Loucy (cell line): Measurements from ENCODE around the gene MDFI.

Source experiments
- H2AFZ ChIP-seq: fragments of 200-600 bp; sonication (generic); 2 replicates; pipeline ENCODE4 v1.6.0; 2016; ENCODE audit warnings: antibody characterized with exemption, mild to moderate bottlenecking, low read length, moderate library complexity
- H3F3A ChIP-seq: fragments of 200-600 bp; 2 replicates; pipeline ENCODE4 v1.6.0; 2016; ENCODE audit warnings: antibody characterized with exemption, low read depth, mild to moderate bottlenecking
- H3K27me3 ChIP-seq: fragments of 200-600 bp; sonication (generic); 2 replicates; pipeline ENCODE4 v1.6.1; 2014; ENCODE audit warnings: low read length, mild to moderate bottlenecking; ENCODE audit not compliant: insufficient read depth, poor library complexity, severe bottlenecking
- H3K36me3 ChIP-seq: fragments of 200-600 bp; sonication (generic); 2 replicates; pipeline ENCODE4 v1.6.1; 2016; ENCODE audit warnings: low read length; ENCODE audit not compliant: insufficient read depth
- H3K4me1 ChIP-seq: fragments of 200-600 bp; sonication (generic); 2 replicates; pipeline ENCODE4 v1.5.1; 2014; ENCODE audit warnings: low read length, mild to moderate bottlenecking; ENCODE audit not compliant: insufficient read depth, poor library complexity, severe bottlenecking
- H3K4me2 ChIP-seq: fragments of 200-600 bp; sonication (generic); 2 replicates; pipeline ENCODE4 v1.6.0; 2014; ENCODE audit warnings: antibody characterized with exemption, low read length, low read depth, mild to moderate bottlenecking; ENCODE audit not compliant: poor library complexity, severe bottlenecking
- H3K4me3 ChIP-seq: fragments of 200-600 bp; sonication (generic); 2 replicates; pipeline ENCODE4 v1.5.1; 2014; ENCODE audit warnings: low read length, mild to moderate bottlenecking, mixed read lengths; ENCODE audit not compliant: poor library complexity, severe bottlenecking
- H3K79me2 ChIP-seq: fragments of 200-600 bp; sonication (generic); 2 replicates; pipeline ENCODE4 v1.6.1; 2014; ENCODE audit warnings: low read length; ENCODE audit not compliant: insufficient read depth
- H3K9ac ChIP-seq: fragments of 200-600 bp; sonication (generic); 2 replicates; pipeline ENCODE4 v1.6.0; 2014; ENCODE audit warnings: mild to moderate bottlenecking, low read depth, low read length, moderate library complexity; ENCODE audit not compliant: poor library complexity, severe bottlenecking
- H3K9me2 ChIP-seq: fragments of 200-600 bp; sonication (generic); replicated peaks from 2 replicates; pipeline ENCODE4 v1.6.1; 2016; ENCODE audit warnings: low read depth, low read length, mixed read lengths
- H3K9me3 ChIP-seq: fragments of 200-600 bp; sonication (generic); 2 replicates; pipeline ENCODE4 v1.6.1; 2014; ENCODE audit warnings: mild to moderate bottlenecking, antibody characterized with exemption, low read length, low read depth; ENCODE audit not compliant: insufficient read depth
- H4K20me1 ChIP-seq: fragments of 200-600 bp; sonication (generic); 2 replicates; pipeline ENCODE4 v1.6.0; 2014; ENCODE audit warnings: antibody characterized with exemption, low read length, mild to moderate bottlenecking; ENCODE audit not compliant: insufficient read depth, poor library complexity, severe bottlenecking
- EZH2phosphoT487 ChIP-seq: fragments of 200-600 bp; IDR thresholded peaks from 2 replicates; pipeline ENCODE4 v1.6.1; 2018; ENCODE audit warnings: antibody characterized with exemption, mild to moderate bottlenecking, moderate library complexity, borderline replicate concordance
- TF ChIP-seq, protein P1 (sequence below): fragments of 200-600 bp; sonication (generic); conservative IDR thresholded peaks from 2 replicates; pipeline ENCODE4 v1.5.1; 2014; ENCODE audit warnings: mild to moderate bottlenecking, antibody characterized with exemption, low read length

The MDFI gene

DNA sequence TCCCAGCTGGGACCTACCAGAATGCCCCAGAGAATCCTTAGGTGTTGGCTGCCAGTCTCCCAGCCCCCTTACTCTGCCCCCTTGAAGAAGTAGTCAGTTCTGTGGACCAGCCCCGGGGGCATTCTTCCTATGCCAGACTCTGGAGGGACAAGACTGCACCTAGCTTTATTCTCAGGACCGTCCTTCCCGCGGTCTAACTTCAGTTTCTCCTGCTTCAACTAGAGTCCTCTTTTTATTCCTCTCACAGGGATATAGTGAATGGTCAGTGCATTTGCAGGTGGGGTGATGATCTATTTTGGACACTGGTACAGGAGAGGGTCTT is 35.9 kb upstream of the MDFI start:
- Histone ChIP-seq H2AFZ (0 out of 2 replicates have a peak overlapping the region, but pooled peaks have one; percentile 61), H3K9me3 (no peaks in the 10 kb centered on the region), H3K27me3 (no peaks in the 10 kb centered on the region), H3K4me3 (peak overlapping the region; percentile 63), H3K9ac (peak overlapping the region; percentile 99), H3K4me1 (peaks cover 53% of the 10 kb centered on the region), H3K36me3 (no peaks in the 10 kb centered on the region), H3F3A (peaks cover 6% of the 10 kb centered on the region; the same call in 1 of the 2 replicates), H3K9me2 (no peaks in the 10 kb centered on the region), H3K4me2 (peak overlapping the region; percentile 77), H4K20me1 (no peaks in the 10 kb centered on the region), H3K79me2 (peaks cover 27% of the 10 kb centered on the region)
- TF ChIP-seq, protein P1, sequence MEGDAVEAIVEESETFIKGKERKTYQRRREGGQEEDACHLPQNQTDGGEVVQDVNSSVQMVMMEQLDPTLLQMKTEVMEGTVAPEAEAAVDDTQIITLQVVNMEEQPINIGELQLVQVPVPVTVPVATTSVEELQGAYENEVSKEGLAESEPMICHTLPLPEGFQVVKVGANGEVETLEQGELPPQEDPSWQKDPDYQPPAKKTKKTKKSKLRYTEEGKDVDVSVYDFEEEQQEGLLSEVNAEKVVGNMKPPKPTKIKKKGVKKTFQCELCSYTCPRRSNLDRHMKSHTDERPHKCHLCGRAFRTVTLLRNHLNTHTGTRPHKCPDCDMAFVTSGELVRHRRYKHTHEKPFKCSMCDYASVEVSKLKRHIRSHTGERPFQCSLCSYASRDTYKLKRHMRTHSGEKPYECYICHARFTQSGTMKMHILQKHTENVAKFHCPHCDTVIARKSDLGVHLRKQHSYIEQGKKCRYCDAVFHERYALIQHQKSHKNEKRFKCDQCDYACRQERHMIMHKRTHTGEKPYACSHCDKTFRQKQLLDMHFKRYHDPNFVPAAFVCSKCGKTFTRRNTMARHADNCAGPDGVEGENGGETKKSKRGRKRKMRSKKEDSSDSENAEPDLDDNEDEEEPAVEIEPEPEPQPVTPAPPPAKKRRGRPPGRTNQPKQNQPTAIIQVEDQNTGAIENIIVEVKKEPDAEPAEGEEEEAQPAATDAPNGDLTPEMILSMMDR, result no peak
- TF ChIP-seq EZH2phosphoT487, result no peak

DNA sequence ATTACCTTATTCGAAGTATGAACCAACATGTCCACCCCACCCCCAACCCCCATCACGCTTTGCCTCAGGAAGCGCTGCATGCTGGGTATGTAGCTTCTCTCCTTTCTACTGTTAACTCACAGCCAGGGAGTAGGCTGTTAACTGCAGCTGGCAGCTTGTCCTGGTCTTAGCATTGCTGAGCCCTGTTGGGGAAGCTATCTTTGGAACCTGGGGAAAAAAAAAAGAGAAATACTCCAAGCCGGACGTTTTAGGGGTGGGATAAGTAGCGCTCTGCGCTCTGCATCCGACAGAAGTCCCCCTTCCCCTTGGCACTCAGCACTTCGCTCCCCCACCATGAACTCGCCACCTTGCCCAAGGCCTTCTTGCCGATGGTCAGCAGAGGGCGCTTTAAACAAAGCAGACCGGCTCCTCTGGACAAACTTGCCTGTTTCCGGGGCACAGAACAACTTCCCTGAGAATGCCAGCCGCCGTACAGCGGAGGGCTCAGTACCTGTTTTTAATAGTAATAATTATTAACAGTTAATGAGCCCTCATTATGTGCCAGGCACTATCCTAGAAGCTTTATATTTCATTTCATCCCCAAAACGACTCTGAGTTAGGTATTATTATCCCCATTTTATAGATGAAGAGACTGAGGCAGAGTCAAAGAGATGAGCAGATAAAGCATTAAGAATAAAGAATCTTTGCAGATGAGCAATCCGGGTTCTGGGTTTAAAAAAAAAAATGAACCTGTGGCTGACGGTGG is 35.2 kb upstream of the MDFI start:
- H3K9ac ChIP-seq, result peak overlapping the region; percentile 99
- peaks cover 6% of the 10 kb centered on the region; the same call in 1 of the 2 replicates for H3F3A ChIP-seq
- H3K9me3 ChIP-seq, result no peaks in the 10 kb centered on the region
- no peaks in the 10 kb centered on the region for H4K20me1 ChIP-seq
- peaks cover 21% of the 10 kb centered on the region for H3K79me2 ChIP-seq
- peak overlapping the region; percentile 77 for H3K4me2 ChIP-seq
- peak overlapping the region; percentile 63 for H3K4me3 ChIP-seq
- no peaks in the 10 kb centered on the region for H3K9me2 ChIP-seq
- H3K4me1 ChIP-seq, result peaks cover 48% of the 10 kb centered on the region
- H3K27me3 ChIP-seq, result no peaks in the 10 kb centered on the region
- no peaks in the 10 kb centered on the region for H3K36me3 ChIP-seq
- TF ChIP-seq EZH2phosphoT487, result no peak
- TF ChIP-seq, protein P1, result peak; percentile 98
- H2AFZ ChIP-seq, result peak overlapping the region; percentile 61

DNA sequence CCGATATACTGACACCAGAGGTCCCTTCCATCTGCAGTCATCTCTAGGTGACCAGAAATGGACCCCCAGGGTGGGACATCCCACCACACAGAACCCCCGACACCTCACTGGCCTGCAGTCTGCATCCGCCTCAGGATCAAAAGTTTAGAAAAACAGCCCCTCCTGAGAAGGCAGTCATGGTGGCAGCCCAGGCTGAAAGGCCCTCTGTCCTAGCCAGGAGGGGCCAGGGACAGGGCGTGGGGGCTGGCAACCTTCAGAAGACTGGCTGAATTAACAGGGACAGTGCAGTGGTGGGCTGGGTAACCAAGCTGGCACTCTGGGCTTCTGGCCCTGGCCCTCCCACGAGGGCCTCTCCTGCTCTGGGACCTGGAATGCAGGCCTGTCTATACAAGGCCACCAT is 34.3 kb upstream of the MDFI start:
- H3K9ac ChIP-seq, result peak overlapping the region; percentile 99
- H2AFZ ChIP-seq, result no peak overlapping the region
- H3K9me2 ChIP-seq, result no peaks in the 10 kb centered on the region
- H3K4me1 ChIP-seq, result peaks cover 38% of the 10 kb centered on the region
- TF ChIP-seq, protein P1, result no peak
- TF ChIP-seq EZH2phosphoT487, result no peak
- no peak overlapping the region for H3K4me3 ChIP-seq
- H4K20me1 ChIP-seq, result no peaks in the 10 kb centered on the region
- H3K4me2 ChIP-seq, result no peak overlapping the region
- H3K79me2 ChIP-seq, result peaks cover 11% of the 10 kb centered on the region
- H3K27me3 ChIP-seq, result no peaks in the 10 kb centered on the region
- no peaks in the 10 kb centered on the region for H3K36me3 ChIP-seq
- peaks cover 6% of the 10 kb centered on the region; the same call in 1 of the 2 replicates for H3F3A ChIP-seq
- H3K9me3 ChIP-seq, result no peaks in the 10 kb centered on the region
